Effector memory CD8-positive, alpha-beta T cell (primary cell): ENCODE measurements around the gene NOX1.
"Not testable (repeated sequence)": the region's sequence is repeated elsewhere in the genome, so short reads cannot be mapped to it uniquely, and the experiment has no call there.

Source experiments
- ATAC-seq: fragments of 150-1000 bp; cut with Tn5 transposase; replicated peaks from 2 replicates; pipeline ENCODE4 v1.10.0; 2021; ENCODE audit warnings: mild to moderate bottlenecking, moderate library complexity
- DNase-seq, 3 experiments: peaks; one replicate each; pipeline ENCODE4 v3.0.0; 2021
- H3K27ac Mint-ChIP-seq, 2 donors: one replicate each; pipeline ENCODE4 v1.8.0; 2022; ENCODE audit warnings: mild to moderate bottlenecking in 2 of 2, mixed read lengths in 2 of 2, moderate library complexity in 2 of 2
- H3K27me3 Mint-ChIP-seq, 2 donors: one replicate each; pipeline ENCODE4 v1.8.0; 2022; ENCODE audit warnings: mixed read lengths in 2 of 2
- H3K36me3 Mint-ChIP-seq: one replicate; pipeline ENCODE4 v1.8.0; 2022; ENCODE audit warnings: mild to moderate bottlenecking, moderate library complexity, mixed read lengths; ENCODE audit not compliant: insufficient read depth
- H3K4me1 Mint-ChIP-seq, 2 donors: one replicate each; pipeline ENCODE4 v1.8.0; 2022; ENCODE audit warnings: low read depth in 2 of 2, mixed read lengths in 2 of 2
- H3K4me3 Mint-ChIP-seq, 2 donors: one replicate each; pipeline ENCODE4 v1.8.0; 2022; ENCODE audit warnings: mild to moderate bottlenecking in 2 of 2, mixed read lengths in 2 of 2, moderate library complexity in 2 of 2
- H3K9me3 Mint-ChIP-seq, 2 donors: one replicate each; pipeline ENCODE4 v1.8.0; 2022; ENCODE audit warnings: mixed read lengths in 2 of 2

The NOX1 gene

GRCh38 chrX:100863326-100863864 is 10.8 kb downstream of the NOX1 start:
- H3K36me3 Mint-ChIP-seq, result no peaks in the 10 kb centered on the region
- no peak overlapping the region for H3K27ac Mint-ChIP-seq
- DNase-seq (no peak), ATAC-seq (no peak)
- no peaks in the 10 kb centered on the region for H3K4me1 Mint-ChIP-seq
- H3K9me3 Mint-ChIP-seq, result no peaks in the 10 kb centered on the region
- no peak overlapping the region for H3K4me3 Mint-ChIP-seq
- peaks cover 7 to 14% of the 10 kb centered on the region in 2 donors for H3K27me3 Mint-ChIP-seq

GRCh38 chrX:100852810-100853209 is 21.3 kb downstream of the NOX1 start:
- DNase-seq (no peak), ATAC-seq (no peak)
- Mint-ChIP-seq H3K36me3 (no peaks in the 10 kb centered on the region), H3K4me1 (no peaks in the 10 kb centered on the region), H3K9me3 (no peaks in the 10 kb centered on the region), H3K4me3 (no peak overlapping the region), H3K27ac (no peak overlapping the region), H3K27me3 (peaks cover 9 to 14% of the 10 kb centered on the region in 2 donors)

GRCh38 chrX:100850317-100850716 is 23.8 kb downstream of the NOX1 start:
- ATAC-seq (no peak), DNase-seq (no peak)
- Mint-ChIP-seq H3K9me3 (no peaks in the 10 kb centered on the region), H3K27ac (no peak overlapping the region), H3K4me3 (no peak overlapping the region), H3K27me3 (peaks cover 1 to 2% of the 10 kb centered on the region in 2 donors), H3K4me1 (no peaks in the 10 kb centered on the region), H3K36me3 (no peaks in the 10 kb centered on the region)

GRCh38 chrX:100831219-100831946 is 42.8 kb downstream of the NOX1 start:
- no peaks in the 10 kb centered on the region for H3K9me3 Mint-ChIP-seq
- no peak overlapping the region for H3K4me3 Mint-ChIP-seq
- H3K36me3 Mint-ChIP-seq, result peaks cover 49% of the 10 kb centered on the region
- H3K27me3 Mint-ChIP-seq, result no peaks in the 10 kb centered on the region
- DNase-seq, result no peak
- ATAC-seq, result no peak
- H3K4me1 Mint-ChIP-seq, result peaks cover 6 to 8% of the 10 kb centered on the region in 2 donors
- H3K27ac Mint-ChIP-seq, result peak overlapping the region in 1 of 2 donors; percentile 20

GRCh38 chrX:100830547-100830946 is 43.6 kb downstream of the NOX1 start:
- no peaks in the 10 kb centered on the region for H3K9me3 Mint-ChIP-seq
- H3K27me3 Mint-ChIP-seq, result no peaks in the 10 kb centered on the region
- H3K27ac Mint-ChIP-seq, result peak overlapping the region in 1 of 2 donors; percentile 83
- peak overlapping the region in 1 of 2 donors; percentile 58 for H3K4me3 Mint-ChIP-seq
- no peak for DNase-seq
- peaks cover 53% of the 10 kb centered on the region for H3K36me3 Mint-ChIP-seq
- ATAC-seq, result no peak
- H3K4me1 Mint-ChIP-seq, result peaks cover 6 to 8% of the 10 kb centered on the region in 2 donors

- no peak for DNase-seq
- H3K9me3 Mint-ChIP-seq, result no peaks in the 10 kb centered on the region
- H3K27me3 Mint-ChIP-seq, result no peaks in the 10 kb centered on the region
- peaks cover 6 to 8% of the 10 kb centered on the region in 2 donors for H3K4me1 Mint-ChIP-seq
- peak; percentile 17 for ATAC-seq
- peak overlapping the region; percentile 83 for H3K27ac Mint-ChIP-seq
- H3K4me3 Mint-ChIP-seq, result peak overlapping the region in 1 of 2 donors; percentile 58
- peaks cover 49% of the 10 kb centered on the region for H3K36me3 Mint-ChIP-seq
These were observed 44.0 kb downstream of the NOX1 start for GRCh38 chrX:100830143-100830542.

- peaks cover 50% of the 10 kb centered on the region for H3K36me3 Mint-ChIP-seq
- H3K4me3 Mint-ChIP-seq, result peak overlapping the region in 1 of 2 donors; percentile 17
- H3K27me3 Mint-ChIP-seq, result no peaks in the 10 kb centered on the region
- peaks cover 6 to 8% of the 10 kb centered on the region in 2 donors for H3K4me1 Mint-ChIP-seq
- no peaks in the 10 kb centered on the region for H3K9me3 Mint-ChIP-seq
- DNase-seq (peak in 1 of 3 experiments; percentile 1), ATAC-seq (peak; percentile 91)
- peak overlapping the region; percentile 83 for H3K27ac Mint-ChIP-seq
These were observed 44.4 kb downstream of the NOX1 start for GRCh38 chrX:100829730-100830129.

- Mint-ChIP-seq H3K27me3 (peaks cover 2 to 23% of the 10 kb centered on the region in 2 donors), H3K36me3 (peaks cover 28% of the 10 kb centered on the region), H3K27ac (peak within 1 kb of the TSS; percentile 82 to 94), H3K9me3 (no peaks in the 10 kb centered on the region), H3K4me3 (peak within 1 kb of the TSS; percentile 81 to 85), H3K4me1 (peaks cover 4 to 5% of the 10 kb centered on the region in 2 donors)
- DNase-seq (peak; percentile 70 to 72 (median 71)), ATAC-seq (peak; percentile 95)
These were observed 54.1 kb downstream of the NOX1 start, which contains the start of gene CSTF2 for GRCh38 chrX:100819837-100820666. Gene CSTF2 (plus strand): TSS chrX:100820391. CDS start chrX:100820417, 26 bp downstream.

GRCh38 chrX:100819534-100819836 is 54.7 kb downstream of the NOX1 start:
- Mint-ChIP-seq H3K4me1 (peaks cover 4 to 5% of the 10 kb centered on the region in 2 donors), H3K9me3 (no peaks in the 10 kb centered on the region), H3K27ac (peak overlapping the region; percentile 82 to 94), H3K27me3 (peaks cover 6 to 28% of the 10 kb centered on the region in 2 donors), H3K36me3 (peaks cover 23% of the 10 kb centered on the region), H3K4me3 (peak overlapping the region; percentile 81 to 85)
- ATAC-seq (no peak), DNase-seq (no peak)

- DNase-seq (no peak), ATAC-seq (no peak)
- Mint-ChIP-seq H3K4me3 (no peak overlapping the region), H3K27ac (no peak overlapping the region), H3K27me3 (peaks cover 12 to 40% of the 10 kb centered on the region in 2 donors), H3K4me1 (peaks cover 4 to 5% of the 10 kb centered on the region in 2 donors), H3K36me3 (peaks cover 7% of the 10 kb centered on the region), H3K9me3 (no peaks in the 10 kb centered on the region)
These were observed 56.8 kb downstream of the NOX1 start for GRCh38 chrX:100817340-100817739.

- no peak overlapping the region for H3K4me3 Mint-ChIP-seq
- H3K4me1 Mint-ChIP-seq, result no peaks in the 10 kb centered on the region
- H3K36me3 Mint-ChIP-seq, result no peaks in the 10 kb centered on the region
- no peaks in the 10 kb centered on the region for H3K9me3 Mint-ChIP-seq
- DNase-seq (no peak), ATAC-seq (no peak)
- H3K27me3 Mint-ChIP-seq, result peaks cover 42 to 89% of the 10 kb centered on the region in 2 donors
- no peak overlapping the region for H3K27ac Mint-ChIP-seq
These were observed 61.7 kb downstream of the NOX1 start for GRCh38 chrX:100812216-100813158.

GRCh38 chrX:100808265-100808664 is 65.9 kb downstream of the NOX1 start:
- H3K27ac Mint-ChIP-seq, H3K4me1 Mint-ChIP-seq, H3K9me3 Mint-ChIP-seq, H3K36me3 Mint-ChIP-seq, H3K4me3 Mint-ChIP-seq, DNase-seq, ATAC-seq: not testable (repeated sequence)
- H3K27me3 Mint-ChIP-seq, result peaks cover 55 to 64% of the 10 kb centered on the region in 2 donors

GRCh38 chrX:100804780-100805179 is 69.4 kb downstream of the NOX1 start:
- DNase-seq (no peak), ATAC-seq (no peak)
- H3K4me1 Mint-ChIP-seq, result no peaks in the 10 kb centered on the region
- H3K36me3 Mint-ChIP-seq, result no peaks in the 10 kb centered on the region
- H3K27ac Mint-ChIP-seq, result no peak overlapping the region
- H3K9me3 Mint-ChIP-seq, result peaks cover 0 to 2% of the 10 kb centered on the region in 2 donors
- no peak overlapping the region for H3K4me3 Mint-ChIP-seq
- peaks cover 31 to 46% of the 10 kb centered on the region in 2 donors for H3K27me3 Mint-ChIP-seq
